GM18517 (cell line): ENCODE results near the gene CBY1.

Experiments
- ATAC-seq: cut with Tn5 transposase; IDR thresholded peaks from one replicate; pipeline ENCODE4 v1.9.1; 2021; ENCODE audit warnings: mild to moderate bottlenecking, moderate library complexity; ENCODE audit not compliant: unreplicated experiment

Gene CBY1

DNA sequence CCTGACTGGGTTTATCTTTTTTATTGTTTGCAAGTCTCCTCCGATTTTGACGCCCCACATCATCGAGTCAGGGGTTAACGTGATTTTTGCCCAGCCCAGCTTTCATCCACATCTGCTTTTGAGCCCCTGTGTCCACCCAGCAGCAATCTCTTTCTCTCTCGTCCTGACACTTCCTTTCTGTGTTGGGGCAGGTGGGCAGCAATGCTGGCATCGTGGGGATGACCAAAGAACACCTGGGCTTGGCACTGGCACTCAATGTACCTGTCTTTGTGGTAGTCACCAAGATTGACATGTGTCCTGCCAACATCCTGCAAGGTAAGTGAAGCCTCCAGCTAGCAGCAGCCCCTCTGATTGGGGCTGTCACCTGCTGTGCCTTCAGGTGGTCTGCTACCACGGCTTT, 65.1 kb downstream of the CBY1 start:
- ATAC-seq = no peak
